H9 (cell line): ENCODE data around the gene CTNNBL1. TPM values are rescaled to one million over a fixed set of nuclear protein-coding genes. Genes with fewer than 3 reads are reported as not detected.

Source experiments
- DNase-seq: peaks from one replicate; pipeline ENCODE4 v3.0.0-alpha.2; 2017
- H2AFZ ChIP-seq: one replicate; pipeline ENCODE4 v1.6.1; 2013; ENCODE audit warnings: mild to moderate bottlenecking, low read length, control low read depth, moderate library complexity
- H2AK5ac ChIP-seq: 2 replicates; pipeline ENCODE4 v1.6.1; 2013; ENCODE audit warnings: low read length, control low read depth, mixed read lengths; ENCODE audit not compliant: insufficient read length
- H2BK120ac ChIP-seq: one replicate; pipeline ENCODE4 v1.6.1; 2013; ENCODE audit warnings: low read depth, mild to moderate bottlenecking, low read length, control low read depth, inconsistent platforms; ENCODE audit not compliant: poor library complexity, severe bottlenecking
- H2BK12ac ChIP-seq: 2 replicates; pipeline ENCODE4 v1.6.1; 2013; ENCODE audit warnings: low read length, control low read depth, mixed read lengths, low read depth; ENCODE audit not compliant: insufficient read length
- H2BK15ac ChIP-seq: 2 replicates; pipeline ENCODE4 v1.6.1; 2013; ENCODE audit warnings: low read depth, low read length, control low read depth
- H2BK20ac ChIP-seq: one replicate; pipeline ENCODE4 v1.6.1; 2013; ENCODE audit warnings: low read depth, mild to moderate bottlenecking, low read length, control low read depth, inconsistent platforms; ENCODE audit not compliant: poor library complexity, severe bottlenecking
- H2BK5ac ChIP-seq: 2 replicates; pipeline ENCODE4 v1.6.1; 2013; ENCODE audit warnings: low read length, control low read depth, mixed read lengths; ENCODE audit not compliant: insufficient read length
- H3K14ac ChIP-seq: 2 replicates; pipeline ENCODE4 v1.6.1; 2013; ENCODE audit warnings: low read length, control low read depth; ENCODE audit not compliant: insufficient read depth
- H3K18ac ChIP-seq: 2 replicates; pipeline ENCODE4 v1.6.1; 2013; ENCODE audit warnings: low read depth, mild to moderate bottlenecking, mixed read lengths, low read length, control low read depth; ENCODE audit not compliant: insufficient read length
- H3K23ac ChIP-seq: 2 replicates; pipeline ENCODE4 v1.6.1; 2013; ENCODE audit warnings: low read length, control low read depth, mixed read lengths, low read depth; ENCODE audit not compliant: insufficient read length
- H3K23me2 ChIP-seq: 2 replicates; pipeline ENCODE4 v1.6.1; 2013; ENCODE audit warnings: low read depth, mild to moderate bottlenecking, mixed read lengths, low read length, control low read depth; ENCODE audit not compliant: insufficient read length, poor library complexity, severe bottlenecking
- H3K27ac ChIP-seq: 2 replicates; pipeline ENCODE4 v1.5.1; 2013; ENCODE audit warnings: low read length, control low read depth, mixed read lengths, low read depth; ENCODE audit not compliant: insufficient read length
- H3K27me3 ChIP-seq: 2 replicates; pipeline ENCODE4 v1.6.1; 2013; ENCODE audit warnings: low read length, control low read depth, inconsistent platforms; ENCODE audit not compliant: insufficient read depth
- H3K4ac ChIP-seq: 2 replicates; pipeline ENCODE4 v1.6.1; 2013; ENCODE audit warnings: low read depth, mild to moderate bottlenecking, control low read depth, inconsistent platforms, low read length, moderate library complexity
- H3K4me1 ChIP-seq: 2 replicates; pipeline ENCODE4 v1.6.1; 2013; ENCODE audit warnings: low read length, control low read depth, inconsistent platforms; ENCODE audit not compliant: insufficient read depth
- H3K4me2 ChIP-seq: 2 replicates; pipeline ENCODE4 v1.6.1; 2013; ENCODE audit warnings: low read length, control low read depth, mixed read lengths; ENCODE audit not compliant: insufficient read length, insufficient read depth
- H3K56ac ChIP-seq: 2 replicates; pipeline ENCODE4 v1.6.1; 2013; ENCODE audit warnings: low read depth, mild to moderate bottlenecking, mixed read lengths, low read length, control low read depth; ENCODE audit not compliant: insufficient read length
- H3K79me1 ChIP-seq: 2 replicates; pipeline ENCODE4 v1.6.1; 2013; ENCODE audit warnings: low read depth, mild to moderate bottlenecking, moderate library complexity, low read length, control low read depth, inconsistent platforms; ENCODE audit not compliant: insufficient read depth, poor library complexity, severe bottlenecking
- H3K79me2 ChIP-seq: 2 replicates; pipeline ENCODE4 v1.6.1; 2013; ENCODE audit warnings: low read length, control low read depth, inconsistent platforms; ENCODE audit not compliant: insufficient read depth
- H3K9ac ChIP-seq: 2 replicates; pipeline ENCODE4 v1.6.1; 2013; ENCODE audit warnings: low read length, control low read depth, mixed read lengths; ENCODE audit not compliant: insufficient read length; ENCODE audit errors: extremely low read depth
- H3K9me3 ChIP-seq: one replicate; pipeline ENCODE4 v1.6.1; 2013; ENCODE audit warnings: low read depth, low read length, inconsistent platforms; ENCODE audit not compliant: control insufficient read depth
- H3T11ph ChIP-seq: one replicate; pipeline ENCODE4 v1.6.1; 2013; ENCODE audit warnings: mild to moderate bottlenecking, low read length, control low read depth, inconsistent platforms
- H4K20me1 ChIP-seq: one replicate; pipeline ENCODE4 v1.6.1; 2013; ENCODE audit not compliant: control insufficient read depth, insufficient read length, insufficient read depth
- H4K5ac ChIP-seq: 2 replicates; pipeline ENCODE4 v1.6.1; 2013; ENCODE audit warnings: low read depth, mild to moderate bottlenecking, mixed read lengths, low read length, control low read depth; ENCODE audit not compliant: insufficient read length
- H4K8ac ChIP-seq: replicated peaks from 2 replicates; pipeline ENCODE4 v1.6.1; 2013; ENCODE audit warnings: low read length, control low read depth, mixed read lengths, low read depth; ENCODE audit not compliant: insufficient read length
- H4K91ac ChIP-seq: 2 replicates; pipeline ENCODE4 v1.6.1; 2013; ENCODE audit warnings: low read depth, mild to moderate bottlenecking, moderate library complexity, mixed read lengths, low read length, control low read depth; ENCODE audit not compliant: insufficient read length
- H3K27ac Mint-ChIP-seq, 3 experiments: 2 replicates in 2 of 3; 3 replicates in 1 of 3; pipeline ENCODE4 v1.8.0; 2020 to 2021; ENCODE audit warnings: mixed read lengths in 3 of 3, mild to moderate bottlenecking in 1 of 3, moderate library complexity in 1 of 3
- H3K27me3 Mint-ChIP-seq: 2 replicates; pipeline ENCODE4 v1.8.0; 2021; ENCODE audit warnings: low read depth, mild to moderate bottlenecking, moderate library complexity, mixed read lengths
- H3K36me3 Mint-ChIP-seq, 3 experiments: 2 replicates in 2 of 3; 3 replicates in 1 of 3; pipeline ENCODE4 v1.8.0; 2020 to 2021; ENCODE audit warnings: low read depth in 3 of 3, mixed read lengths in 3 of 3; ENCODE audit not compliant: insufficient read depth in 1 of 3
- H3K4me1 Mint-ChIP-seq, 2 experiments: 2 replicates each; pipeline ENCODE4 v1.8.0; 2020; ENCODE audit warnings: mixed read lengths in 2 of 2
- H3K4me3 Mint-ChIP-seq, 2 experiments: 2 replicates in 1 of 2; 3 replicates in 1 of 2; pipeline ENCODE4 v1.8.0; 2020 to 2021; ENCODE audit warnings: mild to moderate bottlenecking in 2 of 2, mixed read lengths in 2 of 2, moderate library complexity in 1 of 2
- H3K9me3 Mint-ChIP-seq, 2 experiments: 2 replicates in 1 of 2; 3 replicates in 1 of 2; pipeline ENCODE4 v1.8.0; 2020; ENCODE audit warnings: mild to moderate bottlenecking in 2 of 2, mixed read lengths in 2 of 2, moderate library complexity in 1 of 2
- WGBS: extraction: QIAGEN DNeasy Blood & Tissue Kit; methylation state at CpG from one replicate; pipeline ENCODE4 v1.1.7; 2013; ENCODE audit warnings: missing lambda C conversion rate, low lambda C conversion rate, mixed read lengths; ENCODE audit not compliant: insufficient read length; ENCODE audit errors: extremely low coverage; 5-methylcytosine and 5-hydroxymethylcytosine counted together
- total RNA-seq: library from RNA; stranded (reverse); gene quantifications from 2 replicates; pipeline ENCODE4 v1.2.1, GENCODE V29; 2021
- TF ChIP-seq, protein P1 (sequence below): fragments of 200-600 bp; sonication (generic); conservative IDR thresholded peaks from 3 replicates; pipeline ENCODE4 v1.8.0; 2021; ENCODE audit warnings: antibody characterized with exemption, mild to moderate bottlenecking

The CTNNBL1 gene
- total RNA-seq, 1 experiment from 2014 or later, result 67.2 TPM

DNA sequence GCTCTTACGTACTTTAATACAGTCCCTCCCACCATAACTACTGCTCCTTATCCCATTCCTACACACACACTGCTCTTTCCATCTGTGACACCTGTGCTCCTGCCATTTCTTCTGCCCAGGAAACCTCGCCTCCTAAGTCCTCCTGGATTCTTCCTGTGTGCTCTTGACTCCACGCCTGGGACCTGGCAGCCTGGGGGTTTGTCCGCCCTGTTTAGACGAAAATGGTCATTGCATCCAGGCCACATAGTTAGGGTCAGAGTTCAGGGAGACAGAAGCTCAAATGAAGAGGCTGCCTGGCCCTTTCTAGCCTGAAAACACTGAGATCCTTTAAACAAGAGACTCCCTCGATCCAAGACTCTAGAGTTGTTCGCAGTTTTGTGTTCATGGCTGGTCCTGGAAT, 17.4 kb upstream of the CTNNBL1 start:
- H3T11ph ChIP-seq, result no peak overlapping the region
- H3K4me3 Mint-ChIP-seq, result no peak overlapping the region
- no peak overlapping the region for H2BK15ac ChIP-seq
- no peaks in the 10 kb centered on the region for H3K4me1 ChIP-seq
- H2BK5ac ChIP-seq, result no peak overlapping the region
- H2AK5ac ChIP-seq, result no peak overlapping the region
- no peak overlapping the region for H4K8ac ChIP-seq
- H3K23ac ChIP-seq, result no peak overlapping the region
- H3K79me2 ChIP-seq, result no peaks in the 10 kb centered on the region
- no peaks in the 10 kb centered on the region for H3K36me3 Mint-ChIP-seq
- no peak overlapping the region for H3K18ac ChIP-seq
- TF ChIP-seq, protein P1, sequence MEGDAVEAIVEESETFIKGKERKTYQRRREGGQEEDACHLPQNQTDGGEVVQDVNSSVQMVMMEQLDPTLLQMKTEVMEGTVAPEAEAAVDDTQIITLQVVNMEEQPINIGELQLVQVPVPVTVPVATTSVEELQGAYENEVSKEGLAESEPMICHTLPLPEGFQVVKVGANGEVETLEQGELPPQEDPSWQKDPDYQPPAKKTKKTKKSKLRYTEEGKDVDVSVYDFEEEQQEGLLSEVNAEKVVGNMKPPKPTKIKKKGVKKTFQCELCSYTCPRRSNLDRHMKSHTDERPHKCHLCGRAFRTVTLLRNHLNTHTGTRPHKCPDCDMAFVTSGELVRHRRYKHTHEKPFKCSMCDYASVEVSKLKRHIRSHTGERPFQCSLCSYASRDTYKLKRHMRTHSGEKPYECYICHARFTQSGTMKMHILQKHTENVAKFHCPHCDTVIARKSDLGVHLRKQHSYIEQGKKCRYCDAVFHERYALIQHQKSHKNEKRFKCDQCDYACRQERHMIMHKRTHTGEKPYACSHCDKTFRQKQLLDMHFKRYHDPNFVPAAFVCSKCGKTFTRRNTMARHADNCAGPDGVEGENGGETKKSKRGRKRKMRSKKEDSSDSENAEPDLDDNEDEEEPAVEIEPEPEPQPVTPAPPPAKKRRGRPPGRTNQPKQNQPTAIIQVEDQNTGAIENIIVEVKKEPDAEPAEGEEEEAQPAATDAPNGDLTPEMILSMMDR, result no peak
- no peak overlapping the region for H4K5ac ChIP-seq
- H2BK12ac ChIP-seq, result no peak overlapping the region
- peaks cover 0 to 5% of the 10 kb centered on the region in 2 experiments; a peak in 1 of 4 replicates for H3K4me1 Mint-ChIP-seq
- H3K27ac Mint-ChIP-seq, result no peak overlapping the region; a peak in 1 of 7 replicates
- no peak overlapping the region for H3K27ac ChIP-seq
- H4K20me1 ChIP-seq, result no peaks in the 10 kb centered on the region
- no peaks in the 10 kb centered on the region for H3K27me3 ChIP-seq
- no peak overlapping the region for H4K91ac ChIP-seq
- DNase-seq, result no peak
- no peak overlapping the region for H3K56ac ChIP-seq
- no peaks in the 10 kb centered on the region for H3K23me2 ChIP-seq
- no peak overlapping the region for H3K4me2 ChIP-seq
- H3K27me3 Mint-ChIP-seq, result peaks cover 13% of the 10 kb centered on the region
- H2AFZ ChIP-seq, result no peak overlapping the region
- no peaks in the 10 kb centered on the region for H3K9me3 Mint-ChIP-seq
- H3K4ac ChIP-seq, result no peak overlapping the region
- H2BK120ac ChIP-seq, result no peak overlapping the region
- no peak overlapping the region for H2BK20ac ChIP-seq
- no peaks in the 10 kb centered on the region for H3K79me1 ChIP-seq
- H3K9ac ChIP-seq, result no peak overlapping the region
- H3K9me3 ChIP-seq, result no peaks in the 10 kb centered on the region
- no CpG with 5 or more reads among the region's 7 CpGs for WGBS
- H3K14ac ChIP-seq, result no peak overlapping the region
